ENCODE data around the gene LOXL1. TPM values are rescaled to one million over a fixed set of nuclear protein-coding genes. Genes with fewer than 3 reads are reported as not detected.
A peak's percentile ranks its signal among the peaks of the same experiment; 100 is the strongest.

The LOXL1 gene
- total and polyA plus RNA-seq, 8 donors, result 22.3 to 195 (median 140) TPM

- H3K36me3 ChIP-seq, result no peaks in the 10 kb centered on the region
- no peaks in the 10 kb centered on the region for H3K27me3 ChIP-seq
- no peak overlapping the region for H3K4me3 ChIP-seq
- H3K4me1 ChIP-seq, result peaks cover 0 to 5% of the 10 kb centered on the region in 2 donors
- ATAC-seq (peak; percentile 22), DNase-seq (no peak)
- no peak for TF ChIP-seq CTCF (IDR thresholded peaks at IDR 0.05)
- H3K9me3 ChIP-seq, result no peaks in the 10 kb centered on the region
- H3K27ac ChIP-seq, result no peak overlapping the region
- intact Hi-C loops (cut with DNase I), result no loop called here
Measured at GRCh38 chr15:73944161-73945129, 18.2 kb downstream of the LOXL1 start.

GRCh38 chr15:73945130-73945508 is 18.9 kb downstream of the LOXL1 start:
- no peak overlapping the region for H3K4me3 ChIP-seq
- ATAC-seq (no peak), DNase-seq (no peak)
- no peaks in the 10 kb centered on the region for H3K9me3 ChIP-seq
- peaks cover 0 to 5% of the 10 kb centered on the region in 2 donors for H3K4me1 ChIP-seq
- intact Hi-C loops (cut with DNase I), result no loop called here
- H3K36me3 ChIP-seq, result no peaks in the 10 kb centered on the region
- H3K27ac ChIP-seq, result no peak overlapping the region
- no peak for TF ChIP-seq CTCF (IDR thresholded peaks at IDR 0.05)
- H3K27me3 ChIP-seq, result no peaks in the 10 kb centered on the region

GRCh38 chr15:73946046-73946721 is 19.9 kb downstream of the LOXL1 start:
- Histone ChIP-seq H3K4me1 (peaks cover 5 to 11% of the 10 kb centered on the region in 2 donors), H3K9me3 (no peaks in the 10 kb centered on the region), H3K4me3 (no peak overlapping the region), H3K36me3 (no peaks in the 10 kb centered on the region), H3K27me3 (no peaks in the 10 kb centered on the region), H3K27ac (no peak overlapping the region)
- intact Hi-C loops (cut with DNase I), result no loop called here
- no peak for DNase-seq
- TF ChIP-seq CTCF (IDR thresholded peaks at IDR 0.05), result no peak
- ATAC-seq, result no peak

GRCh38 chr15:73946795-73947370 is 20.6 kb downstream of the LOXL1 start:
- H3K36me3 ChIP-seq, result no peaks in the 10 kb centered on the region
- no peaks in the 10 kb centered on the region for H3K9me3 ChIP-seq
- H3K4me1 ChIP-seq, result peaks cover 11 to 17% of the 10 kb centered on the region in 2 donors
- no peaks in the 10 kb centered on the region for H3K27me3 ChIP-seq
- intact Hi-C loops (cut with DNase I), result no loop called here
- no peak for TF ChIP-seq CTCF (IDR thresholded peaks at IDR 0.05)
- H3K4me3 ChIP-seq, result no peak overlapping the region
- H3K27ac ChIP-seq, result no peak overlapping the region
- DNase-seq, result peak in 1 of 4 donors; percentile 44
- ATAC-seq, result no peak

- Histone ChIP-seq H3K4me3 (no peak overlapping the region), H3K36me3 (no peaks in the 10 kb centered on the region), H3K27me3 (no peaks in the 10 kb centered on the region), H3K9me3 (no peaks in the 10 kb centered on the region), H3K4me1 (peaks cover 15 to 18% of the 10 kb centered on the region in 2 donors), H3K27ac (no peak overlapping the region)
- ATAC-seq (no peak), DNase-seq (peak in 1 of 4 donors; percentile 43)
- intact Hi-C loops (cut with DNase I), result no loop called here
- TF ChIP-seq CTCF (IDR thresholded peaks at IDR 0.05), result no peak
Measured at GRCh38 chr15:73947651-73948050, 21.4 kb downstream of the LOXL1 start.

Data from left lung (tissue), 10 donors.